HG03025 (cell line): Measurements from ENCODE around the gene CFAP58.

Experiments
- ATAC-seq: cut with Tn5 transposase; IDR thresholded peaks from one replicate; pipeline ENCODE4 v1.9.1; 2021; ENCODE audit warnings: mild to moderate bottlenecking, moderate library complexity; ENCODE audit not compliant: unreplicated experiment, low FRiP score

The CFAP58 gene

DNA sequence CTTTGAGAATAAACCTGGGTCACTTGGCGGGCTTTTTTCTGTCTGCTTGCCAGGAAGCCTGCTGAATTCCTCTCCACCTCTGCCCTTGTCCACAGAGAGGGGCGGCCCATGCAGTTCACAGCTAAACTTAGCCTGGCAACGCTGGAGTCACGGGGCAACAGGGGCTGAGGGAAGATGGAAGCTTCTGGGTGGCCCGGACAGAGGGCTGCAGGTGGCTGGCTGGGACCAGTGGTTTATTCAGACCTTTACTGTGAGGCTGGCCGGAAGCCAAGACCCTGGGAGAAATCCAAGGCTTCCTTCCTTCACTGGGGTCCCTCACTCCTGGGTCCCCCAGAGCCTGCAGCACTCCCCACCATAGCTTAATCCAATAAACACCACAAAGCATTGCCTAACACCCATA, 32.4 kb upstream of the CFAP58 start:
- no peak for ATAC-seq

DNA sequence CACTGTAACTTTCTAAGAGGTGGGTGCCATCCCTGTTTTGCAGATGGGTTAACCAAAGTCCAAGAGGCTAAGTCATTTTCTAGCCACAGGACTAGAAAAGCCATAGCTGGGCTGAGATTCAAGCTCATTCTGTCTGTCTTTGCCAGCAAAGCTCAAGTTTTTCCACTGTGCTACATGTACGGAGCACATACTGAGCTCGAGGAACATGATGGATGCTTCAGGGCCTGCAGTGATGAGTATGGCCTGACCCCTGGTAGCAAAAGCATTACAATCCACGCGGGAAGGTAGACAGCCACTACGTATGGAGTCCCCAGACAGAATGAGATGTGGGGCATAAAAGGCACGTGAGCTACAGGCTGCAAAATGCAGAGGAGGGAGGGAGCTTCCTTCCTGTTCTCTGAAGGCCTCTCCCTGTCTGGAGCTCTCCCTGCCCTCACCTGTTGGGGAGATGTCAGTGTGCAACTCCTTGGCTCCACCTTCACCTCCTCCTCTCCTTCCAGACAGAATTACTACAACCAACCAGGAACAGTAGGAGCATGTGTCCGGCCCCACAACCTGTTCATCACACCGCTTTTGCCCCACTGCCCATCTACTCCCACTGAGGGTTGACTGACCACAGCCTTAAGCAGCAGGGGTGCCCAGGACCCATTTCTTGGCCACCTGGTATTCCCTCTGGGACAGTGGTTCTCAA, 31.8 kb upstream of the CFAP58 start:
- ATAC-seq, result no peak

DNA sequence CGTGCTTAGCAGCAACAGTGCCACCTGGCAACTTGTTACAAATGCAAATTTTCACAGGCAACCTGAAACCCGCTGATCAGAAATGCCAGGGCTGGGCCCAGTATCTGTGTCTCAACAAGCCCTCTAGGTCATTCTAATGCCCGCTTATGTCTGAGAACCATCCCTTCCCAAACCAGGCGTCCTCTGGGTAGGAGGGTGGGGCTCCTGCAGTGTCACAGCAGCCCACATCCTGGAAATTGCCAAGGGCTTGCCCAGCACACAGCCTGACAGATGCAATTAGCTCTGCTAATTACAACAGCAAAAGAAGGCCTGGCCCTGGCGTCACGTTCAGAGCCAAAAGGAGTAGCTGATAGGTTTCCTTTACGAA, 31.2 kb upstream of the CFAP58 start:
- no peak for ATAC-seq

DNA sequence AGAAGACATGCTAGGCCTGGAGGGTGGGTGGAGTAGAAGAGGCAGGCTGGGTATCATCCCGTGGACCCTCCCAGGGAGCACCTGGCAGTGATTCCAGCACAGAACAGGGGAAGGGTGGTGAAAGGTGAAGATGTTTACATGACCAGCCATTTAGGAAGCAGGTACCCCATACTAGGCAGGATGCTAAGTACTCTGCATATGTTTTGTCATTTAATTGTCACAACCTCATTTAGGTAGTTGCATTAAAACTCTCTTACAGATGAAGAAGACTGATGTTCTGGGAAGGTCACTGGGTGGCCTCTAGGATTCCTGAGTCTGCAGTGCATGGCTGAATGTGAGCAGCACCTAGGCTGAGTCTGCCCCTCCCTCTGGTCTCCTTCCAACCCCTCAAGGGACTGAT, 30.5 kb upstream of the CFAP58 start:
- ATAC-seq, result no peak

DNA sequence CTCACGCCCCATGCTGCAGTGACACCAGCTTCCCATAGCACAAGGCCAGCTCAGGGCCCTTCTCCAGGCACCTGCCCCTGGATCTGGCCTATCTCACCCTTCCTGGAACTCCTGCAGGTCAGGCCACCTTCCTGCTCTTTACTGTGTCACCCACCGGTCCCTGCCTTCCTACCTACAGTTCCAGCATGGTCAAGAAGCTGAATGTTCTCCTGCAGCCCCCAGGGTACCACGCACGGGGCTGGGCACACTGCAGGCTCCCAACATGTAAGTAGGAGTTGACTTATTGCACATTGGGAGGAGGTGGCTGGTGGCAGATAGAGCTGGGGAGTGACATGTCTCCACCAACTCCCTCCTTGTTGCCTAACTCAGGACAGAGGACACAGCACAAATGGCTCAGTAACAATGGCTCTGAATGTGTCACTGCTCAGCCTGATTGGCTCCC, 29.9 kb upstream of the CFAP58 start:
- no peak for ATAC-seq

DNA sequence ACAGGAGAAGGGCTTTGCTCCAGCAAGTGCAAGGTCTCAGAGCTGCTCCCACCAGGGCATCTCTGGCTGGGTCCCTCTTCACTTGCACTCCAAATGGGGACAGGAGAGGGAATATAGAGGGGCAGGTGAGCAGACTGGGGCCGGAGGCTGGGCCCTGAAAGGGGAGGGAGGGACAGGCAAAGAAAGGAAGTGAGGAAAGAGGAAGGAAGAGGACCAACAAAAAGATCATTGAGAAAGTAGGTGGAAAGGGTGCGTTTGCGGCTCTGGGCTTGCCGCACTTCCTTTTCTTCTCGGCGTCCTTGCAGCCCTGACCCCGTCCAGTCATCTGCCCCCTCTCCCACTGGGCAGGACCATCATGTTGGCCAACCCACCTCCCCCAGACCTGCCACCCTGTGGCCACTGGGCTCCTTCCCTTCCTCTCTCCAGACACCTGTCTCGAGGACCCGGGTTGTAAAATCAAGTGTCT, 29.4 kb upstream of the CFAP58 start:
- ATAC-seq, result no peak

DNA sequence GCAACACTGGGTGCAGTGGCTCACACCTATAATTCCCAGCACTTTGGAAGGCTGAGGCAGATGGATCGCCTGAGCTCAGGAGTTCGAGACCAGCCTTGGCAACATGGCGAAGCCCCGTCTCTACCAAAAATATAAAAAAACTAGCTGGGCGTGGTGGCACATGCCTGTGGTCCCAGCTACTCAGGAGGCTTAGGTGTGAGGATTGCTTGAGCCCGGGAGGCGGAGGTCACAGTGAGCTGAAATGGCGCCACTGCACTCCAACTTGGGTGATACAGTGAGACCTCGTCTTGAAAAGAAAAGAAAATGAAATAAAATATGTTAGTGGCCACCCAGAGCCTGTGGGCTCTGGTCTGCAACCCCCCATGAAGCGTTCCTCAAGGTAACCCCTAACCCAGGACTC, 28.7 kb upstream of the CFAP58 start:
- no peak for ATAC-seq

DNA sequence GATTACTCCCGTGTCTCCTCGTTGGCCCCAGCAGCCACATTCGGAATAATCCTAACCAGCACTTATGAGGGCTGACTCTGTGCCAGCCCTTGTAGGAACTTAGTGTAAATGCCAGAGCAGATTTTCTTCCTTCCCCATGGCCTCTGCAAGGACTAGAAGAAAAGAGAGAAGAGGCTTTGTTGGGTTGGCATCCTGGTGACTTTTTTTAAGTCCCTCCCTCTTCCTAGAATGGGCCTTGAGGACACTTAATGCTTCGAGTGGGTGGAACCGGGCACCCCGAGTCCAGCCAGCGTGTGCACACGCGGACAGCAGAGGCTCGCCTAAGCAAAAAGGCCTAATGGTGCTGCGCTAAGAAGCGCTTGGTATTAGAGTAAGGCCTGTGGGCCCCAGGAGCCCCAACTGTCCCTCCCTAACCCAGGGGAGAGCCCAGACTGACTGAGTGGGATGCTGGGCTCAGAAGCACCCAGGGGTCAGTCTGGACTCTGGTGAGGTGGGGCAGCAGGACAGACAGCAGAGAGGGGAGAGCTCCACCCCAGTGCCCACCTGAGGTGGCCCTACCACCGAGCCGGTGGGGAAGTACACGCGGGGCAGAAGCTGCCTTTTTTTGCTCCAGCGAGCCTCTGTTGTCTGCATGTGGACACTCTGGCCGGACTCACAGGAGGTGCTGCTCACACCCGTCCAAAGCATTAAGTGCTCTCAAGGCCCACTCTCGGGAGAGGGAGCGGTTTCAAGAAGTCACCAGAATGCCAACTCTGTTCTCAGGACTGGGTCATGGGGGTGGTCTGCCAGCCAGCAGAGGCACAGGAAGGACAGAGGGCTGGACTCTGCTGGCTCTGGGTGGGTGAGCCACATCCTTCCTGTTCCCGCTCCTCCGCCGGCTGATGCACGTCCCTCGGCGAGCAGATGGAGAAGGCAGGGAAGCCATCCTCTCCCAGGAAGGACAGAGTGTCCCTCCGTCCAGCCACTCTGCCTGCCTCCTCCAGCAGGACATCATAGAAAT, 27.9 kb upstream of the CFAP58 start:
- ATAC-seq, result no peak

DNA sequence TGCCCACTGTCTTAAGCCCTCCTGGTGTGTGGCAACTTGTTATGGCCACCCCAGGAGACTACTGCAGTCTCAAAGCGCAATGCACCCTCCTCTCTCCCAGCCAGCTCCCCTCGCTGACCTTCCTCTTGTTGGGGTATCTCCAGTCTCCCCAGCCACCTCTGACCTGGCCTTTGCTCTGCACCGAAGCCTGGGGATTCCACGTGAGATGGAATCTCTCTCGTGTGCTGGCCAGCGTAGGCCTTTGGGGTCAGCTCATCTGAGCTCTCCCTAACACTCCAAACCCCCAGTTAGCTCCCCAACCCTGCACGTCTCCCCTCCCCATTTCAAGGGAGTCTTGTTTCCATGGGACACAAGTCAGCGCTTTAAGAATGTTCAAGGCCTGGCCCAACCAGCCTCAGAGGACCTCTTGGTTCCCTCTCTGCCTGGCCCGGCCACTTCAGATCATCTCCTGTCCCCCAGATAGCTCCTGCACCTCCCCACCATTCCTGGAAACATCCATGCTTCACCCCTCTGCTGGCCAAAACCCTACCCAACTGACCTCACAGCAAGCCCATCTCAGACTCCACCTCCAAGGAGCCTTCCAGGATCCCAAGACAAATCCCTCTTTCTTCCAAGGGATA, 26.5 kb upstream of the CFAP58 start:
- no peak for ATAC-seq

DNA sequence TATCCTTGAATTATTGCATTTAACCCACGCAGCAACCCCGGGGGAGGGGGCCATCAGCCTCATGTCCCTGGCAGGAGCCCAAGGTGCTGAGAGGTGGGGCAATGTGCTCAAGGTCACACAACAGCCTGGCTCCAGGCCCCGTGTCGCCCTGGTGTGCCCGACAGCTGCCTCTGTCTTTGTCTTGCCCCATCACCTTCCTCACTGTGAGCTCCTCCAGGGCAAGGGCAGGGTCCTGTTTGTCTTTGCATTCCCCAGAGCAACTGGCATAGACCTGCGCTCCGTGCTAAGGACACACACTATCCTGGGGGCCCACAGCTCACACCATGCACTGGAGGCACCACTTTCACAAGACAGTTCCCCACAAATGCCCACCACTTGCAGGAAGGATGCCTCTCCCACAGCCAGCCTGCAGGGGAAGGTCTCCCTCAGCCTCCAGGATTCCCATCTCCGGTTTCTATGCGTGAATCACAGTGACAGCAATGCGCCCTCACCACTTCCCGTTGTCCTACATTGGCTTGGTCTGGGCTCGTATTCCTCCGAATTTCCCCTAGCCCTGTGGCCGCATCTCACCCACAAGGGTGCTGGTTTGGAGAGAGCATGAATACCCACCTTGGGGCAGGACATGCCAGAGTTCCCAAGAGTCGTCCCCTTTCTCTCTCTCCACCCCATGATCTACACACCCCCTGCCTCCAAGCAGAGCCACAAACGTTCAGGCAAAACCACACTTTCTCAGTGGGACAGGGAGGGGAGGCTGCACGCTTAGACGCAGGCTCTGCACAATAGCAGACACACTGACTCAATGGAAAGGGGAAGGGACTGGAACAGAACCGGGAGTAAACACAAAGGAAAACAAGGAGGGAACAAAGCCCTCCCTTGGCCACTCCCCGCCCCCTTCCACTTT, 25.6 kb upstream of the CFAP58 start:
- no peak for ATAC-seq

DNA sequence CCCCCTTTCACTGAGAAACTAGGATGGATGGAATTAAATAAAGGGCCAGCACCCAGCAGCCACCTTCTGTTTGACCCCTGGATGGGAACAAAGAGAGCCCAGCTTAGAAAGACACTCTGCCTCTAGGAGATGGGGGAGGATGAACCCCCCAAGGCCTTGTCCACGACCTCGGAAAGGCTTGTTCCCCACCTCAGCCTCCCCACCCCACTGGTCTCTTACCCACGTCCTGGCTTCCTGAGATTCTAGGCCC, 25.1 kb upstream of the CFAP58 start:
- no peak for ATAC-seq

DNA sequence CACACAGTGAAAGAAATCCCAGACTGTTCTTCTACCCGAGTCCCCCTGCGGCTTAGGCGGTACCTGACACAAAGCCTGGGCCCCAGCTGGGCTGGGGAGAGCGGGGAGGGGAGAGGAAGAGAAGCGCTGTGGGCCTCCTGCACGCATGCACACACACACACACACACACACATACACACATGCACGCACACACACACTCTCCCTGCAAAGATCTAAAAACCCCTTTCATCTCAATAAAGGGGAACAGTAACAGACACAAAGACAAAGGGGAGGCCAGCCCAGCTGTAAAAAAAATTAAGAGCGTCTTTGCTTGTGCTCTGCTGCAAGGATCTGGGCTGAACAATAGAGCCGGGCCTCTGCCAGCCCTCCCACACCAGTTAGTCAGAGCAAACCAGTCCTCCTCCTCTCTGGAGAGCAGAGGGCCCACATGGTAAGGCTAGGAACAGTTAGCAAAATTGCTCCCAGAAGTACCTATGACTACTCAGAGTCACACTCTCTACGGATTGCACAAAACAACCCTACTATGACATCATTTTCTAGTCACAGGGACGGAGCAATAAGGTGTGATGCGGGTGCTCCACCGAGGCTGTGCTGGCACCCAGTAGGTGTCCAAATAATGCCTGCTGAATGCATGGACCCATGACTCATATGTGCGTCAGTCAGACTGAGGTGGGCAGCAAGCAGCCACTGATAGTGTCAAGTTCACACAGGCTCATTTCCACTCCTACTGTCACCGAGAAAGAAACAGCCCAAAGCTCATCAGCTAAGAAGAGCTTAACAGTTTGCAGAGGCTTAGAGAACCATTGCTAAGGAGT, 24.5 kb upstream of the CFAP58 start:
- no peak for ATAC-seq

DNA sequence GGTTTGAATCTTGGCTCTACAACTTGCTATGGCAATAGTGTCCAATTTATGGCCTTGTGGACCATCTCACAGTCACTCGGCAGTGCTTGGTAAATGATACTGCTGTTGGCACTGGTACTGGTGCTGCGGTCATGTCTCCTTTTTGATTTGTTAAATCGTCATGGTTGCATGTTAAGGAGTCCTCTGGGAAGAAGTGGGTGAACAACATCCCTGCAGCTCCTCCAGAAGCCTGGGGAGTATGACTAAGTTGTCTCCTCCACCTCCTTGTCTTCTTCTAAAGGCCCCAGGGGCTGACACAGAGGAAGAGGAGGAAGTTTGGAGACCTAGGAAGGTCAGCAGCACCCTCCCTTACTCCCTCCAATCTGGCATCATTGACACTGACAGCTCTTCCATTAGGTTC, 23.9 kb upstream of the CFAP58 start:
- no peak for ATAC-seq

DNA sequence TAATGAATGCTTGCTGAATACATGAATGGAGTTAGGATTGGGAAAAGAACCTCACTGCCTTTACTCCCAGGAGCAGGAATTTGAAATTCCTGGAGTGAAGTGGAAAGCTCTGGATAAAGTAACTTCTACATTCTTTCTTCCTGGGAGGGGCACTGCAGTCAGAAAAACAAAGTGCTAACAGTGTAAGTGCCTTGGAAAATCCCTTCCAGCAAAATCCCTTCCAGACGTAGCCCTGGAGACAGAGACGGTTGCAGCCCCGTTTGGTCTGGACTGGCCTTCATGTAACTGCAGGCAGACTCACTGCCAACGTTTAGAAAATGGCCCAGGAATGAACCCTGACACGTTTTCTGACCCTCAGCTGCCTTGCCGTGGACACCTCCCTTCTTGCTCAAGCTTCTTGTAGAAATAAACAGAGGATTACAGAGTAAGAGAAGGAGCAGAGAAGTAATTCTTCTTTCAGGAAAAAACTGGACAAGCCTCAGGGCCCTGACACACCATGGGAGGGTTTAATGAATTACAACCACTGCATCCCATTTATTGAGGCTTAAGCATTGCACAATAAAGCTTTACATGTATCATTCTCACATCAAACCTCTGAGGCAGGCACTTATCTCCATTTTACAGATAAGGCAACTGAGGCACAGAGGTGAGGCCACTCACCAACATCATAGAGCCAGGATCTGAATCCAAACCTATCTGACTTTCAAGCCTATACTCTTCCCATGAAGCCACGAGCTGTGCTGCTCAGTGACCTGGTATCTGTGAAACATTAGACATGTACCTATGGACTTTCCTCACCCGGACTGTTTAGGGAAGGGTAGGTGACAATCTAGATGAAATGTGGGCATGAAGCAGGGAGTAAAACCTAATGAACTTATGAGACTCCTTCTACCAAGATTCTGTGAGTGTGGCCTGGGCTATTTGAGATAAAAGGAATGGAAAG, 23.2 kb upstream of the CFAP58 start:
- no peak for ATAC-seq

DNA sequence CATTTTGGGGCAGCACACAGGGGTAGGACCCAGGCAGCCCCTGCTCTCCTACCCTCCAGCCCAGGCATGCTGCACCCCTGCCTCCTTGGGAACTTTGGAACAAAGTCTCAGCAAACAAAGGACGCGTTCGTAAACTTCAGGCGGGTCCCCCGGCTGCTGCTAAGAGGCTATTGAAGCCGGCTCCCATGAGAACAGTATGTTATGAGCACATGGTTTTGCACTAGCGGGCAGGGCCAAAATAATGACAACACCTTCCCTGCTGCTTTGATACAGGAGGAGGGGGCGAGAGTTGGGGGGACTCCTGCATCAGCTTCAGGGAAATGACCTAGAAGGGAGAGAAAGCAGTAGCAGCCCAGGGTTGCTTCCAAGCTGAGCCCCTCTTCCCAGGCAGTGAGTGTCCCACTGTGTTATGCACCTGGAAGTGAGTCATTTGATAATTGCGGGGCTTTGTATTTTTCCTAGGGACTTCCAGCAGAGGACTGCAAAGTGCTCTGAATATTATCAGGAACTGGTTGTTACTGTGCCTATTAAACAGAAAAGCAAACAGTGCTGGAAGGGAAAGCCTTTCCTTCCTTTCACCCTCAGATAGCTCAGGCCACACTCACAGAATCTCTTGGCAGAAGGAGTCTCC, 22.3 kb upstream of the CFAP58 start:
- ATAC-seq, result no peak

DNA sequence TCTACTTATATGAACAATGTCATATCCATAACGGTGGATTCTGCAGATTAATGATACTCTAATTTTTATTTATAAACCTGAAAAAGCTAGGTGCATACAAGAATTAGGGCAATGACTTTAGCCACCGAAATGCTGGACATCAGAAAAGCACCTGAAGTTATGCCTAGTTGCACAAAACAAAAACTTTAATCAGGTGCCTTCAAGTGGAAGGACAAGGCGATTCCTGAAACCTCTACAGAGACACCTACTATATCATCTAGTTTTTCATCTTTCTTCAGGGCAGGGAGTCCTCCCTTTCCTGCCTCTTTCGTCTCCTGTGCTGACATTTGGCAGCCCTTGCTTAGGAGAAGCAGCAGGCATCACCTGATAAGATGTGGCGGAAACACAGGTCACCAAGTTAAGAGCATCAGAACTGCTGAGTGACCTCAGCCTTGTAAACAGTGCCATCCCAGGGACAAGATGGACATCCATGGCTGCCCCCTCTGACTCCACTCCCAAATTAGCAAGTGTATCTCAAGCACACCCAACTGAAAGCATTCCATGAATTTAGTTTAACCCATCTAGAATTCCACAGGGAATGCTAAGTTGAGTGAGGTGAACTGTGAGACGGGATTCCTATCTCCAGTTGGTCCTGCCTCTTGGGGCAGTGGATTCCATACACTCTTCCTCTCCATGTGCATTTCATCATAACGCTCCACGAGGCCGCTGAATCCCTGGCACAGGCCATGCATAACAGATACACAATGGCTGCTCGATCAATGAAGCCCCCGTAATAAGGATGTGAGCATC, 21.2 kb upstream of the CFAP58 start:
- no peak for ATAC-seq

DNA sequence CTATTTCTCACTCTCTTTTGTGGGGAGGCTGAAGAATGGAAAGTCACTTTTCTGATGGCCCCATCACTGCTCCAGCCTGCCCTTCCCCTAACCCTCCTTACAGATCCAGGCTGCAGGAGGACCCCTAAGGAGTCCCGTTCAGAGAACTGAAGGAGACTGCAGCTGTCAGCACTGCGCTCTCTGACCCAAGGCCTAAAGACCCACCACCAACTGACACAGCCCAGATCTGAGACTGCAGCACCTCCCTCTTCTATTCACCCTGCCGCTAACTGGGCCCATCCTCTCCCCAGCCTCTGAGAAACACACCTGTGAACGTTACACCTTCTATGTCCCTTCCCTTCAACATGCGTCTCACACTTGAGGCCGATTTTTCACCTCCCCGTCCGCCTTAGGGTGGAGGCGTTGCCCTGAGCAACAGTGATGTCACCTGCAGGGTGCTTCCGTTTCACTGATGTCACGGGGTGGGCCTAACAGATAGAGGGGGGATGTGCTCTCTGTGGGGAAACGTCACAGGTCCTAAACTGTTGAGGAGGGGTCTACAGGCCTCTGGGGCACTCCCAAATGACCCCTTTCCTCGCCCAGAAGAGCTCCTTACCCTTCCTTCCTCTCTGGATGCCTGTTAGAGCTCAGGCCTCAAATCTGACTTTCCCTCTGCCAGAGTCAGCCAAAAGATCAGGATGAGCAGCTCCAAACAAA, 20.5 kb upstream of the CFAP58 start:
- ATAC-seq, result no peak
